HepG2 (cell line): ENCODE measurements around the gene RAB14. TPM values are rescaled to one million over a fixed set of nuclear protein-coding genes. Genes with fewer than 3 reads are reported as not detected.

Experiments used
- CSRNP2 ChIP-seq: sonication (generic); formaldehyde crosslinking; conservative IDR thresholded peaks from 2 replicates; pipeline ENCODE4 v1.8.0; 2022; ENCODE audit warnings: low read depth, missing genetic modification reagents
- HHEX ChIP-seq: IDR thresholded peaks from 2 replicates; pipeline ENCODE4 v1.6.1; 2016; ENCODE audit warnings: control low read depth
- HOMEZ ChIP-seq: IDR thresholded peaks from 2 replicates; pipeline ENCODE4 v1.6.1; 2016; ENCODE audit warnings: low read depth
- MAX ChIP-seq: IDR thresholded peaks from 2 replicates; pipeline ENCODE4 v1.6.1; 2012; ENCODE audit warnings: inconsistent platforms
- MTA1 ChIP-seq: sonication (generic); formaldehyde crosslinking; IDR thresholded peaks from 2 replicates; pipeline ENCODE4 v1.4.0; 2020; ENCODE audit warnings: missing genetic modification reagents, mild to moderate bottlenecking, borderline replicate concordance
- MXI1 ChIP-seq: IDR thresholded peaks from 3 replicates; pipeline ENCODE4 v1.6.1; 2012; ENCODE audit warnings: low read depth, low read length, inconsistent platforms, borderline replicate concordance
- NFKB2 ChIP-seq: sonication (generic); formaldehyde crosslinking; IDR thresholded peaks from 2 replicates; pipeline ENCODE4 v1.4.0; 2020; ENCODE audit warnings: missing genetic modification reagents, borderline replicate concordance
- RNF219 ChIP-seq: sonication (generic); formaldehyde crosslinking; IDR thresholded peaks from 2 replicates; pipeline ENCODE4 v1.5.0; 2020; ENCODE audit warnings: mild to moderate bottlenecking, missing genetic modification reagents
- RXRB ChIP-seq: IDR thresholded peaks from 2 replicates; pipeline ENCODE4 v1.6.1; 2016; ENCODE audit warnings: borderline replicate concordance, missing genetic modification reagents, missing compliant biosample characterization
- SKI ChIP-seq: fragments of 450-650 bp; IDR thresholded peaks from one replicate; pipeline ENCODE4 v1.6.1; 2018; ENCODE audit warnings: mild to moderate bottlenecking; ENCODE audit not compliant: partially characterized antibody
- SKIL ChIP-seq: sonication (generic); formaldehyde crosslinking; IDR thresholded peaks from 2 replicates; pipeline ENCODE4 v1.8.0; 2022; ENCODE audit warnings: missing genetic modification reagents, mild to moderate bottlenecking, moderate library complexity, borderline replicate concordance
- SOX5 ChIP-seq: IDR thresholded peaks from 2 replicates; pipeline ENCODE4 v1.6.1; 2016; ENCODE audit warnings: borderline replicate concordance
- YEATS2 ChIP-seq: sonication (generic); formaldehyde crosslinking; IDR thresholded peaks from 2 replicates; pipeline ENCODE4 v1.4.0; 2020; ENCODE audit warnings: missing genetic modification reagents, borderline replicate concordance
- ZFX ChIP-seq: sonication (generic); formaldehyde crosslinking; IDR thresholded peaks from 2 replicates; pipeline ENCODE4 v1.4.0; 2020; ENCODE audit warnings: mild to moderate bottlenecking, low read depth, missing genetic modification reagents, moderate library complexity
- ZFY ChIP-seq: sonication (generic); formaldehyde crosslinking; IDR thresholded peaks from 2 replicates; pipeline ENCODE4 v1.4.0; 2020; ENCODE audit warnings: missing genetic modification reagents
- ZMYM4 ChIP-seq: sonication (generic); formaldehyde crosslinking; IDR thresholded peaks from 2 replicates; pipeline ENCODE4 v1.8.1; 2023; ENCODE audit warnings: mild to moderate bottlenecking, missing genetic modification reagents
- ZNF431 ChIP-seq: sonication (generic); formaldehyde crosslinking; IDR thresholded peaks from 2 replicates; pipeline ENCODE4 v1.9.0; 2022; ENCODE audit warnings: missing genetic modification reagents, low read depth, mild to moderate bottlenecking, borderline replicate concordance
- ZNF446 ChIP-seq: sonication (generic); formaldehyde crosslinking; IDR thresholded peaks from 2 replicates; pipeline ENCODE4 v1.5.0; 2020; ENCODE audit warnings: mild to moderate bottlenecking, missing genetic modification reagents
- ZNF589 ChIP-seq: sonication (generic); formaldehyde crosslinking; conservative IDR thresholded peaks from 2 replicates; pipeline ENCODE4 v1.8.0; 2022; ENCODE audit warnings: mild to moderate bottlenecking, moderate library complexity, missing genetic modification reagents
- ZNF670 ChIP-seq: sonication (generic); formaldehyde crosslinking; IDR thresholded peaks from 2 replicates; pipeline ENCODE4 v1.8.0; 2022; ENCODE audit warnings: mild to moderate bottlenecking, missing genetic modification reagents, borderline replicate concordance
- ZNF816 ChIP-seq: sonication (generic); formaldehyde crosslinking; IDR thresholded peaks from 2 replicates; pipeline ENCODE4 v1.8.0; 2022; ENCODE audit warnings: missing genetic modification reagents, mild to moderate bottlenecking, borderline replicate concordance
- polyA plus RNA-seq, 8 experiments: library from polyadenylated mRNA; depleted of rRNA in 3 of 8; stranded (reverse) in 7 of 8; unstranded in 1 of 8; fragments of >200 nt; fragmentation: Illumina TruSeq in 4 of 8; extraction: Trizol in 4 of 8; gene quantifications; 2 replicates each; pipeline versions ENCODE4 v1.2.1 to v1.2.3, GENCODE V29; 2011 to 2016; ENCODE audit warnings: low read depth in 4 of 8, missing spikeins in 1 of 8, mixed read lengths in 1 of 8; ENCODE audit not compliant: insufficient read depth in 1 of 8
- total RNA-seq, 5 experiments: library from RNA; depleted of rRNA; stranded (reverse); fragments of >200 nt; fragmentation: Illumina TruSeq; extraction: Trizol; gene quantifications; 2 replicates each; pipeline ENCODE4 v1.2.3, GENCODE V29; 2016; ENCODE audit warnings: low read depth in 1 of 5

Gene RAB14
- total and polyA plus RNA-seq, 2 of the 13 experiments (the other 11 are each of a cell fraction or from before 2014, with no cell fraction given): 17.4 to 19.3 TPM

- peak; percentile 80; the same call in 1 of the 3 replicates for TF ChIP-seq MXI1
- TF ChIP-seq RNF219 (CRISPR knock-in tag): no peak
- peak; percentile 39 for TF ChIP-seq SKI
- TF ChIP-seq ZFX (CRISPR knock-in tag): peak; percentile 74
- TF ChIP-seq YEATS2: peak; percentile 66; the same call in 1 of the 2 replicates
- peak; percentile 66 for TF ChIP-seq ZFY
- no peak for TF ChIP-seq CSRNP2 (CRISPR knock-in tag)
- 0 out of 2 replicates have a peak, but pooled peaks have one; percentile 51 for TF ChIP-seq ZNF589 (CRISPR knock-in tag)
- 0 out of 2 replicates have a peak, but pooled peaks have one; percentile 26 for TF ChIP-seq ZNF816
- TF ChIP-seq MTA1: peak; percentile 99; the same call in 1 of the 2 replicates
- TF ChIP-seq ZNF431 (CRISPR knock-in tag): peak; percentile 24; the same call in 1 of the 2 replicates
- TF ChIP-seq ZMYM4 (CRISPR knock-in tag): peak; percentile 88
- TF ChIP-seq MAX: peak; percentile 60
- TF ChIP-seq ZNF670 (CRISPR knock-in tag): peak; percentile 67; the same call in 1 of the 2 replicates
- TF ChIP-seq HOMEZ (CRISPR knock-in tag): peak; percentile 60; the same call in 1 of the 2 replicates
- 0 out of 2 replicates have a peak, but pooled peaks have one; percentile 20 for TF ChIP-seq ZNF446 (CRISPR knock-in tag)
- TF ChIP-seq HHEX (CRISPR knock-in tag): no peak
- TF ChIP-seq RXRB: peak; percentile 67; the same call in 1 of the 2 replicates
- TF ChIP-seq SOX5 (CRISPR knock-in tag): peak; percentile 50
- TF ChIP-seq SKIL (CRISPR knock-in tag): peak; percentile 38; the same call in 1 of the 2 replicates
- TF ChIP-seq NFKB2 (CRISPR knock-in tag): no peak; the same call in 1 of the 2 replicates
Observed at GRCh38 chr9:121201738-121202533, at the start of gene RAB14 (continued).
